ENCODE data around the gene EEFSEC.

Gene EEFSEC

GRCh38 chr3:128356822-128357221 is 203.5 kb downstream of the EEFSEC start:
- no peak for DNase-seq

- DNase-seq: no peak
These were observed 204.3 kb downstream of the EEFSEC start for GRCh38 chr3:128357538-128357937.

GRCh38 chr3:128358156-128358895 is 205.0 kb downstream of the EEFSEC start:
- no peak for DNase-seq

- DNase-seq: no peak
These were observed 205.9 kb downstream of the EEFSEC start for GRCh38 chr3:128359060-128359664.

GRCh38 chr3:128359846-128360642 is 206.8 kb downstream of the EEFSEC start:
- DNase-seq: no peak

- DNase-seq: no peak
These were observed 207.5 kb downstream of the EEFSEC start for GRCh38 chr3:128360705-128361271.

- no peak for DNase-seq
These were observed 209.0 kb downstream of the EEFSEC start for GRCh38 chr3:128362026-128362965.

GRCh38 chr3:128364291-128364690 is 211.0 kb downstream of the EEFSEC start:
- DNase-seq: no peak

GRCh38 chr3:128364808-128365360 is 211.6 kb downstream of the EEFSEC start:
- no peak for DNase-seq

GRCh38 chr3:128366136-128366535 is 212.9 kb downstream of the EEFSEC start:
- DNase-seq: no peak

GRCh38 chr3:128366652-128367051 is 213.4 kb downstream of the EEFSEC start:
- DNase-seq: no peak

GRCh38 chr3:128367221-128367620 is 213.9 kb downstream of the EEFSEC start:
- no peak for DNase-seq

- no peak for DNase-seq
These were observed 214.5 kb downstream of the EEFSEC start for GRCh38 chr3:128367761-128368160.

GRCh38 chr3:128368626-128369025 is 215.3 kb downstream of the EEFSEC start:
- DNase-seq: no peak

- no peak for DNase-seq
These were observed 215.9 kb downstream of the EEFSEC start for GRCh38 chr3:128369121-128369703.

- no peak for DNase-seq
These were observed 216.8 kb downstream of the EEFSEC start for GRCh38 chr3:128369881-128370642.

- DNase-seq: no peak
These were observed 219.0 kb downstream of the EEFSEC start for GRCh38 chr3:128372281-128372680.

- DNase-seq: no peak
These were observed 219.6 kb downstream of the EEFSEC start for GRCh38 chr3:128372707-128373533.

- no peak for DNase-seq
These were observed 221.6 kb downstream of the EEFSEC start for GRCh38 chr3:128374746-128375445.

Data from T-helper 1 cell (primary cell).